B cell (primary cell): Measurements from ENCODE around the gene WFS1. TPM values are rescaled to one million over a fixed set of nuclear protein-coding genes. Genes with fewer than 3 reads are reported as not detected.

ENCODE experiments used
- ATAC-seq: fragments of 200-7000 bp; cut with Tn5 transposase; one replicate; pipeline ENCODE4 v1.10.0; 2021; ENCODE audit warnings: low read depth, mild to moderate bottlenecking, moderate number of reproducible peaks, moderate library complexity
- CTCF ChIA-PET: fragments of 350-600 bp; sonication (Branson Sonifier 250); formaldehyde crosslinking; loops from one replicate; lab custom pipeline; 2021; ENCODE audit warnings: antibody characterized with exemption, inconsistent platforms; lab: Charles Lee
- POLR2A ChIA-PET: fragments of 350-600 bp; sonication (Branson Sonifier 250); formaldehyde crosslinking; loops from one replicate; lab custom pipeline; 2021; ENCODE audit warnings: antibody characterized with exemption; lab: Charles Lee
- DNase-seq: peaks from one replicate; pipeline ENCODE4 v3.0.0; 2013
- H2AFZ ChIP-seq: 2 replicates; pipeline ENCODE4 v1.6.1; 2012; ENCODE audit warnings: mild to moderate bottlenecking, low read depth, low read length; ENCODE audit not compliant: insufficient read depth, poor library complexity, severe bottlenecking
- H3K27ac ChIP-seq, 2 donors: 1 replicate in 1 of 2; 2 replicates in 1 of 2; pipeline ENCODE4 v1.5.1; 2012 to 2013; ENCODE audit warnings: low read length in 2 of 2, mild to moderate bottlenecking in 2 of 2, moderate library complexity in 1 of 2
- H3K27me3 ChIP-seq, 4 experiments: fragments of 200-600 bp in 1 of 4; sonication (generic) in 1 of 4; replicated peaks in 1 of 4; 1 replicate in 2 of 4; 2 replicates in 2 of 4; pipeline versions ENCODE4 v1.6.1 to v1.7.0; 2013 to 2016; ENCODE audit warnings: low read length in 3 of 4, mild to moderate bottlenecking in 2 of 4, mixed read lengths in 1 of 4, moderate library complexity in 1 of 4; ENCODE audit not compliant: insufficient read depth in 4 of 4, control insufficient read depth in 3 of 4; ENCODE audit errors: control extremely low read depth in 1 of 4
- H3K36me3 ChIP-seq, 2 experiments: replicated peaks in 1 of 2; 1 replicate in 1 of 2; 2 replicates in 1 of 2; pipeline versions ENCODE4 v1.6.1 to v1.7.1; 2013; ENCODE audit warnings: low read length in 1 of 2; ENCODE audit not compliant: insufficient read depth in 2 of 2, control insufficient read depth in 1 of 2; ENCODE audit errors: control extremely low read depth in 1 of 2, extremely low read depth in 1 of 2
- H3K4me1 ChIP-seq, 2 donors: fragments of 200-600 bp in 1 of 2; sonication (generic) in 1 of 2; 1 replicate in 1 of 2; 2 replicates in 1 of 2; pipeline versions ENCODE4 v1.5.1 to v1.6.1; 2013 to 2017; ENCODE audit warnings: low read length in 2 of 2; ENCODE audit not compliant: control insufficient read depth in 2 of 2, insufficient read depth in 2 of 2
- H3K4me2 ChIP-seq: replicated peaks from 2 replicates; pipeline ENCODE3; 2012; ENCODE audit warnings: mild to moderate bottlenecking, low read depth, low read length; ENCODE audit not compliant: poor library complexity, severe bottlenecking
- H3K4me3 ChIP-seq, 5 experiments: fragments of 200-600 bp in 1 of 5; sonication (generic) in 1 of 5; 1 replicate in 3 of 5; 2 replicates in 2 of 5; pipeline versions ENCODE4 v1.5.1 to v1.7.0; 2011 to 2016; ENCODE audit warnings: low read length in 4 of 5, mild to moderate bottlenecking in 4 of 5, low read depth in 2 of 5, control low read depth in 1 of 5, moderate library complexity in 1 of 5; ENCODE audit not compliant: insufficient read depth in 1 of 5; ENCODE audit errors: control extremely low read depth in 1 of 5, extremely low read depth in 1 of 5
- H3K79me2 ChIP-seq: fragments of 200-600 bp; sonication (generic); one replicate; pipeline ENCODE4 v1.6.0; 2016; ENCODE audit warnings: low read length; ENCODE audit not compliant: control insufficient read depth, insufficient read depth
- H3K9ac ChIP-seq: fragments of 200-600 bp; sonication (generic); 2 replicates; pipeline ENCODE4 v1.6.1; 2017; ENCODE audit warnings: mild to moderate bottlenecking, low read length, moderate library complexity
- H3K9me3 ChIP-seq, 3 donors: one replicate each; pipeline versions ENCODE4 v1.6.1 to v1.7.1; 2013; ENCODE audit warnings: low read length in 2 of 3; ENCODE audit not compliant: control insufficient read depth in 2 of 3, insufficient read depth in 1 of 3; ENCODE audit errors: control extremely low read depth in 1 of 3
- H4K20me1 ChIP-seq: 2 replicates; pipeline ENCODE4 v1.6.0; 2012; ENCODE audit warnings: mild to moderate bottlenecking, low read length; ENCODE audit not compliant: insufficient read depth, control insufficient read depth, poor library complexity, severe bottlenecking
- H3K27ac Mint-ChIP-seq: one replicate; pipeline ENCODE4 v1.8.0; 2021; ENCODE audit warnings: mixed read lengths
- H3K27me3 Mint-ChIP-seq: one replicate; pipeline ENCODE4 v1.8.0; 2021; ENCODE audit warnings: mixed read lengths
- H3K4me1 Mint-ChIP-seq: one replicate; pipeline ENCODE4 v1.8.0; 2021; ENCODE audit warnings: mixed read lengths
- H3K4me3 Mint-ChIP-seq: one replicate; pipeline ENCODE4 v1.8.0; 2021; ENCODE audit warnings: mixed read lengths
- H3K9me3 Mint-ChIP-seq: one replicate; pipeline ENCODE4 v1.8.0; 2022; ENCODE audit warnings: mixed read lengths; ENCODE audit not compliant: insufficient read depth
- EZH2 ChIP-seq: IDR thresholded peaks from 2 replicates; pipeline ENCODE4 v1.6.1; 2012; ENCODE audit warnings: borderline replicate concordance, low read depth, mild to moderate bottlenecking, moderate library complexity, low read length; ENCODE audit not compliant: insufficient read depth, poor library complexity, severe bottlenecking
- WGBS: methylation state at CpG from one replicate; pipeline ENCODE4 v1.1.5; 2013; ENCODE audit warnings: missing lambda C conversion rate; ENCODE audit not compliant: insufficient coverage; 5-methylcytosine and 5-hydroxymethylcytosine counted together
- intact Hi-C: fragments of 100-400 bp; cut with micrococcal nuclease; formaldehyde crosslinking; loops from one replicate; pipeline ENCODE4 v1.10.0; 2022
- polyA plus RNA-seq: library from polyadenylated mRNA; depleted of rRNA; stranded (reverse); fragments of >200 nt; gene quantifications from 2 replicates; pipeline ENCODE4 v1.2.3, GENCODE V29; 2012
- total RNA-seq, 2 donors: library from RNA; stranded (reverse); fragments of 120-200 nt in 1 of 2; gene quantifications; 1 replicate in 1 of 2; 2 replicates in 1 of 2; pipeline versions ENCODE4 v1.2.3 to v1.2.4, GENCODE V29; 2013 to 2022
- TF ChIP-seq, protein P1 (sequence below): fragments of 200-600 bp; IDR thresholded peaks from one replicate; pipeline ENCODE4 v1.8.0; 2022; ENCODE audit warnings: antibody characterized with exemption, mild to moderate bottlenecking

WFS1 gene
- total and polyA plus RNA-seq, 2 donors (not counting 1 experiment from before 2014, with no cell fraction given): 5.8 to 6.7 TPM

DNA sequence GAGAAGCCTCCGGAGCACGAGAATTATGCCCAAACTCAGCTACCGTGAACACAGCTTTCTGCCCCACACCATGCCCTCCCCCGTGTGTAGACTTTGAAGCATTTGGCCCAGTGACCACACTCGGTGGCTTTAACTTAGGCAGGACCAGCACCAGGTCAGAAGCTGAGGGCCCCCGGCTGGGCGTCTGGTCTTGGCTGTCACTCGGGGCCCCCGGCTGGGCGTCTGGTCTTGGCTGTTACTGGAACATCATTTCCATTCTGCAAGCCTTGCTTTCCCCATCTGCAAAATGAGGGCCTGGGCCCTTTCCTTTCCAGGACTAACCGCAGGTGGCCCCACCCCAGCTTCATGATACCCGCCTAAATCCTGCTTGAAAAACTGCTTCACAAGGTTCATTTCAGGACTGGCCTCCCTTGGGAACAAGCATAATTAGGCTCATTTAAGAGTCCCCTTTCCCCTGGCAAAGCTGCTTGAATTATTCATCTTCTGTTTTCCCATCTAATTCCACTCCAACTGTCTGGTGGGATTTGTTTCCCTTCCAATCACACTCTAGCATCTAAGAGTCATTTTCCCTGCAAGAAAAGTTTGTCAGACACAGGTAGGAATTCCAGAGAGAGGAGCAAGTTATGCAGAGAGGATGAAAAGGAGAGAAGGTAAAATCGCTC is 82.5 kb downstream of the WFS1 start:
- no peak for ATAC-seq
- peaks cover 0 to 3% (median 0%) of the 10 kb centered on the region in 3 donors for H3K9me3 ChIP-seq
- Mint-ChIP-seq H3K4me1 (no peaks in the 10 kb centered on the region), H3K27ac (no peak overlapping the region), H3K4me3 (no peak overlapping the region), H3K27me3 (peaks cover 17% of the 10 kb centered on the region), H3K9me3 (no peaks in the 10 kb centered on the region)
- POLR2A ChIA-PET: no interaction called here
- no peaks in the 10 kb centered on the region for H4K20me1 ChIP-seq
- no peaks in the 10 kb centered on the region for H3K4me1 ChIP-seq
- H3K36me3 ChIP-seq: no peaks in the 10 kb centered on the region
- intact Hi-C loops: no loop called here
- no peak overlapping the region for H3K27ac ChIP-seq
- no peaks in the 10 kb centered on the region for H3K79me2 ChIP-seq
- no peak for TF ChIP-seq EZH2
- TF ChIP-seq, protein P1, sequence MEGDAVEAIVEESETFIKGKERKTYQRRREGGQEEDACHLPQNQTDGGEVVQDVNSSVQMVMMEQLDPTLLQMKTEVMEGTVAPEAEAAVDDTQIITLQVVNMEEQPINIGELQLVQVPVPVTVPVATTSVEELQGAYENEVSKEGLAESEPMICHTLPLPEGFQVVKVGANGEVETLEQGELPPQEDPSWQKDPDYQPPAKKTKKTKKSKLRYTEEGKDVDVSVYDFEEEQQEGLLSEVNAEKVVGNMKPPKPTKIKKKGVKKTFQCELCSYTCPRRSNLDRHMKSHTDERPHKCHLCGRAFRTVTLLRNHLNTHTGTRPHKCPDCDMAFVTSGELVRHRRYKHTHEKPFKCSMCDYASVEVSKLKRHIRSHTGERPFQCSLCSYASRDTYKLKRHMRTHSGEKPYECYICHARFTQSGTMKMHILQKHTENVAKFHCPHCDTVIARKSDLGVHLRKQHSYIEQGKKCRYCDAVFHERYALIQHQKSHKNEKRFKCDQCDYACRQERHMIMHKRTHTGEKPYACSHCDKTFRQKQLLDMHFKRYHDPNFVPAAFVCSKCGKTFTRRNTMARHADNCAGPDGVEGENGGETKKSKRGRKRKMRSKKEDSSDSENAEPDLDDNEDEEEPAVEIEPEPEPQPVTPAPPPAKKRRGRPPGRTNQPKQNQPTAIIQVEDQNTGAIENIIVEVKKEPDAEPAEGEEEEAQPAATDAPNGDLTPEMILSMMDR: no peak
- H2AFZ ChIP-seq: no peak overlapping the region
- 81% methylated on average over 10 of the region's 13 CpGs for WGBS
- DNase-seq: no peak
- CTCF ChIA-PET: no interaction called here
- no peak overlapping the region for H3K4me2 ChIP-seq
- no peak overlapping the region for H3K9ac ChIP-seq
- H3K4me3 ChIP-seq: no peak overlapping the region
- H3K27me3 ChIP-seq: peaks cover 0 to 2% (median 0%) of the 10 kb centered on the region in 4 experiments

Other genes with a start within 250 kb of the WFS1 start
- 0.17 and 0.49 TPM in 2 replicates for gene JAKMIP1, start 69.3 kb upstream of the WFS1 start, total RNA-seq
- gene JAKMIP1, start 69.3 kb upstream of the WFS1 start, polyA plus RNA-seq: 0.65 and 1.0 TPM in 2 replicates
- gene PPP2R2C, start 202.8 kb downstream of the WFS1 start, total RNA-seq: not detected in 2 replicates
- gene PPP2R2C, start 202.8 kb downstream of the WFS1 start, polyA plus RNA-seq: not detected in 2 replicates